GM23338 (cell line): Measurements from ENCODE around the gene MAP4K3. TPM values are rescaled to one million over a fixed set of nuclear protein-coding genes. Genes with fewer than 3 reads are reported as not detected.

ENCODE experiments used
- ATAC-seq: fragments of 200-7000 bp; cut with Tn5 transposase; 3 replicates; pipeline ENCODE4 v1.9.1; 2020
- DNase-seq: peaks from one replicate; pipeline ENCODE4 v3.0.0-alpha.2; 2015; ENCODE audit warnings: low spot score
- H2AFZ ChIP-seq: fragments of 200-600 bp; sonication (generic); 2 replicates; pipeline ENCODE4 v1.8.0; 2016; ENCODE audit warnings: antibody characterized with exemption, mild to moderate bottlenecking, moderate library complexity
- H3F3A ChIP-seq: fragments of 200-600 bp; sonication (generic); replicated peaks from 2 replicates; pipeline ENCODE4 v1.8.0; 2017; ENCODE audit warnings: antibody characterized with exemption, mixed run types, low read depth
- H3K27ac ChIP-seq: fragments of 200-600 bp; sonication (generic); 2 replicates; pipeline ENCODE4 v1.6.1; 2016; ENCODE audit warnings: low read depth
- H3K27me3 ChIP-seq: fragments of 200-600 bp; sonication (generic); 2 replicates; pipeline ENCODE4 v1.8.0; 2016; ENCODE audit warnings: mild to moderate bottlenecking, mixed run types, moderate library complexity; ENCODE audit not compliant: insufficient read depth
- H3K36me3 ChIP-seq: fragments of 200-600 bp; sonication (generic); 2 replicates; pipeline ENCODE4 v1.8.0; 2016; ENCODE audit warnings: mild to moderate bottlenecking; ENCODE audit not compliant: insufficient read depth
- H3K4me1 ChIP-seq: fragments of 200-600 bp; sonication (generic); 2 replicates; pipeline ENCODE4 v1.8.0; 2016; ENCODE audit warnings: mild to moderate bottlenecking, moderate library complexity; ENCODE audit not compliant: insufficient read depth
- H3K4me2 ChIP-seq: fragments of 200-600 bp; sonication (generic); 2 replicates; pipeline ENCODE4 v1.7.1; 2017; ENCODE audit warnings: mixed run types
- H3K4me3 ChIP-seq: fragments of 200-600 bp; sonication (generic); 2 replicates; pipeline ENCODE4 v1.6.1; 2016; ENCODE audit warnings: mixed run types
- H3K79me2 ChIP-seq: fragments of 200-600 bp; sonication (generic); replicated peaks from 2 replicates; pipeline ENCODE4 v1.8.0; 2017; ENCODE audit warnings: mild to moderate bottlenecking; ENCODE audit not compliant: insufficient read depth
- H3K9me2 ChIP-seq: fragments of 200-600 bp; sonication (generic); 2 replicates; pipeline ENCODE4 v1.8.0; 2017; ENCODE audit not compliant: insufficient read depth
- H4K20me1 ChIP-seq: fragments of 200-600 bp; sonication (generic); replicated peaks from 2 replicates; pipeline ENCODE4 v1.8.0; 2017; ENCODE audit warnings: mild to moderate bottlenecking; ENCODE audit not compliant: insufficient read depth
- H3K27ac Mint-ChIP-seq: 2 replicates; pipeline ENCODE4 v1.8.0; 2020; ENCODE audit warnings: inconsistent platforms, mild to moderate bottlenecking, moderate library complexity, mixed read lengths
- H3K27me3 Mint-ChIP-seq: 3 replicates; pipeline ENCODE4 v1.8.0; 2022; ENCODE audit warnings: low read depth, mild to moderate bottlenecking, moderate library complexity, mixed read lengths, inconsistent platforms; ENCODE audit not compliant: insufficient read depth, poor library complexity
- H3K36me3 Mint-ChIP-seq: 3 replicates; pipeline ENCODE4 v1.8.0; 2021; ENCODE audit warnings: low read depth, mild to moderate bottlenecking, inconsistent platforms, moderate library complexity, mixed read lengths
- H3K4me1 Mint-ChIP-seq: 3 replicates; pipeline ENCODE4 v1.8.0; 2020; ENCODE audit warnings: mild to moderate bottlenecking, inconsistent platforms, mixed read lengths
- H3K4me3 Mint-ChIP-seq: 3 replicates; pipeline ENCODE4 v1.8.0; 2021; ENCODE audit warnings: moderate library complexity, mild to moderate bottlenecking, inconsistent platforms, mixed read lengths
- H3K9me3 Mint-ChIP-seq: 3 replicates; pipeline ENCODE4 v1.8.0; 2020; ENCODE audit warnings: moderate library complexity, mild to moderate bottlenecking, inconsistent platforms, mixed read lengths
- CREB1 ChIP-seq: fragments of 250-450 bp; sonication (Bioruptor Pico); IDR thresholded peaks from 2 replicates; pipeline ENCODE4 v1.5.0; 2020; ENCODE audit warnings: low read depth, mild to moderate bottlenecking, moderate library complexity
- EZH2phosphoT487 ChIP-seq: fragments of 200-600 bp; sonication (generic); IDR thresholded peaks from one replicate; pipeline ENCODE4 v1.8.1; 2018; ENCODE audit warnings: antibody characterized with exemption; ENCODE audit not compliant: unreplicated experiment
- NANOG ChIP-seq: IDR thresholded peaks from 2 replicates; pipeline ENCODE4 v1.6.1; 2016; ENCODE audit warnings: antibody characterized with exemption, borderline replicate concordance
- STAT1 ChIP-seq: IDR thresholded peaks from one replicate; pipeline ENCODE4 v1.6.1; 2016; ENCODE audit warnings: antibody characterized with exemption; ENCODE audit not compliant: unreplicated experiment
- ZNF114 ChIP-seq: fragments of 250-450 bp; sonication (Bioruptor Pico); IDR thresholded peaks from 2 replicates; pipeline ENCODE4 v1.5.0; 2020; ENCODE audit warnings: mild to moderate bottlenecking, moderate library complexity
- ZNF331 ChIP-seq: fragments of 250-450 bp; sonication (Bioruptor Pico); IDR thresholded peaks from 2 replicates; pipeline ENCODE4 v1.5.0; 2020; ENCODE audit warnings: low read depth, mild to moderate bottlenecking, moderate library complexity
- polyA plus RNA-seq: library from polyadenylated mRNA; unstranded; fragments of >200 nt; fragmentation: Nextera tagmentation; extraction: Ambion mirVana; gene quantifications from 2 replicates; pipeline ENCODE4 v1.2.1, GENCODE V29; 2016
- total RNA-seq: library from RNA; depleted of rRNA; stranded (reverse); fragments of >200 nt; shearing (Covaris generic); gene quantifications from 2 replicates; pipeline ENCODE4 v1.2.3, GENCODE V29; 2014
- TF ChIP-seq, protein P1 (sequence below): IDR thresholded peaks from 2 replicates; pipeline ENCODE4 v1.6.1; 2016; ENCODE audit warnings: antibody characterized with exemption
- TF ChIP-seq, protein P2 (sequence below): IDR thresholded peaks from one replicate; pipeline ENCODE4 v1.6.1; 2018; ENCODE audit warnings: antibody characterized with exemption; ENCODE audit not compliant: unreplicated experiment
- TF ChIP-seq, protein P3 (sequence below), 2 experiments: fragments of 200-600 bp in 1 of 2; sonication (generic) in 1 of 2; conservative IDR thresholded peaks; 2 replicates each; pipeline versions ENCODE4 v1.5.1 to v1.6.1; 2016 to 2017; ENCODE audit warnings: antibody characterized with exemption in 2 of 2, low read depth in 2 of 2, mild to moderate bottlenecking in 2 of 2, moderate library complexity in 1 of 2
- TF ChIP-seq, protein P4 (sequence below): fragments of 250-450 bp; sonication (Bioruptor Pico); IDR thresholded peaks from 2 replicates; pipeline ENCODE4 v1.5.0; 2020; ENCODE audit warnings: mild to moderate bottlenecking, moderate library complexity

Gene MAP4K3
- total and polyA plus RNA-seq, 2 experiments from 2014 or later = 33.0 to 90.7 TPM

DNA sequence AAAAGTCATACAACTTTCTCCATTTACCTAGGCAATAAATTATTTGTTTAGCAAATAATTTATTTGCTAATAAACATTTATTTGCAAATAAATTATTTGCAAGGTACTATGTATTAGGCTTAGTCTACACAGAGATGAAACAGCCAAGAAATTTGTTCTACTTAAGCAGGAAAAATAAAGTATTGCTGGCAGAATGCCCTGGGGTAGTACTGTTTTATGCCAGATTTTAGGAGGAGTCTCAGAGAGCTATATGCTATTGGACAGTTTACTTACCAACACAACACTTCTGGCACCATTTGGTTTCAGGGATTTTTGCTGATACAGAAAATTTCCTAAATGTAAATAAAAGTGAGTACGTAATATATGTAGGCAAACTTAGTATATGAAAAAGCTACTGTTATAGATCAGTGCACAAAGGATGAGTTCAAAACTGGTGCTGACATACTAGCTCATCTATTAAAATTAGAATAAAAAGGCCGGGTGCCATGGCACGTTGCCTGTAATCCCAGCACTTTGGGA lies 170.1 kb downstream of the MAP4K3 start (continued):
- TF ChIP-seq NANOG = no peak
- TF ChIP-seq, protein P1, sequence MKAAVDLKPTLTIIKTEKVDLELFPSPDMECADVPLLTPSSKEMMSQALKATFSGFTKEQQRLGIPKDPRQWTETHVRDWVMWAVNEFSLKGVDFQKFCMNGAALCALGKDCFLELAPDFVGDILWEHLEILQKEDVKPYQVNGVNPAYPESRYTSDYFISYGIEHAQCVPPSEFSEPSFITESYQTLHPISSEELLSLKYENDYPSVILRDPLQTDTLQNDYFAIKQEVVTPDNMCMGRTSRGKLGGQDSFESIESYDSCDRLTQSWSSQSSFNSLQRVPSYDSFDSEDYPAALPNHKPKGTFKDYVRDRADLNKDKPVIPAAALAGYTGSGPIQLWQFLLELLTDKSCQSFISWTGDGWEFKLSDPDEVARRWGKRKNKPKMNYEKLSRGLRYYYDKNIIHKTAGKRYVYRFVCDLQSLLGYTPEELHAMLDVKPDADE = no peak
- TF ChIP-seq EZH2phosphoT487 = no peak

DNA sequence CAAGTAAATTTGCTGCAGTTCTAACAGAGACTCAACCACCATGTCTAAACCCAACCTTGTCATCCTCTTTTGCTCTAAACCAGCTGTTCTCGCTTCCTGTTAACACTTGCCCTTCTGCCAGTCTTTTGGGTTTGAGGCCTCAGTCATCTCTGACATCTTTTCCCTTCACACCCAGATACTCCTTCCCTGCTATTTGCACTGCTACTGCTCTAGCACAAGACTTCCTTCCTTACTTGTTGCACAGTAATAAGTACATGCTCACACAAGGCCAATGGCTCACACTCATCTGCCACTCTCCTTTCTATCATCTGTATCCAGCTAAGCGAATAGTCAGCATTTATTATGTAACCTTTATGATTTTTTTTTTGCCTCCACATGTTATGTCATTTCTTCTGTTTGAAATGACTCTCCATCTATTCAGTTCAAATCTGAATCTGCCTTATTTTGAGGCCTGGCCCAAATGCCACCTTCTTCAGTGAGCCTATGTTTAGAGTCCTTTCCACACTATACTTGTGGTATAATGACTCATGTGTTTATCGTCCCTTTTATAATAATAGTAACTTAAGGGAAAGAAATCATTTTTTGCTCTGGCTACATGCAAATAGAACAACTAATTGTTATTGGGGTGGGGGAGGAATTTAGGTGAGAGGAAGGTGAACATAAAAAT lies 170.8 kb downstream of the MAP4K3 start:
- peaks cover 9% of the 10 kb centered on the region for H3K4me1 Mint-ChIP-seq
- H3K36me3 ChIP-seq = peaks cover 9% of the 10 kb centered on the region; the same call in 1 of the 2 replicates
- peak overlapping the region; percentile 34; the same call in 1 of the 2 replicates for H3K27ac ChIP-seq
- no peaks in the 10 kb centered on the region for H3K4me1 ChIP-seq
- no peak overlapping the region for H3K4me2 ChIP-seq
- no peak overlapping the region for H2AFZ ChIP-seq
- no peaks in the 10 kb centered on the region for H3K79me2 ChIP-seq
- 0 out of 2 replicates have a peak overlapping the region, but pooled peaks have one; percentile 29 for H3K27ac Mint-ChIP-seq
- DNase-seq (no peak), ATAC-seq (no peak)
- H3K36me3 Mint-ChIP-seq = peaks cover 9% of the 10 kb centered on the region; the same call in 1 of the 3 replicates
- no peaks in the 10 kb centered on the region for H3K9me2 ChIP-seq
- no peaks in the 10 kb centered on the region for H3K27me3 Mint-ChIP-seq
- H3K4me3 Mint-ChIP-seq = no peak overlapping the region
- H3K4me3 ChIP-seq = no peak overlapping the region
- H4K20me1 ChIP-seq = no peaks in the 10 kb centered on the region
- H3K9me3 Mint-ChIP-seq = no peaks in the 10 kb centered on the region
- peaks cover 3% of the 10 kb centered on the region; the same call in 1 of the 2 replicates for H3F3A ChIP-seq
- no peaks in the 10 kb centered on the region for H3K27me3 ChIP-seq
- TF ChIP-seq, protein P2, sequence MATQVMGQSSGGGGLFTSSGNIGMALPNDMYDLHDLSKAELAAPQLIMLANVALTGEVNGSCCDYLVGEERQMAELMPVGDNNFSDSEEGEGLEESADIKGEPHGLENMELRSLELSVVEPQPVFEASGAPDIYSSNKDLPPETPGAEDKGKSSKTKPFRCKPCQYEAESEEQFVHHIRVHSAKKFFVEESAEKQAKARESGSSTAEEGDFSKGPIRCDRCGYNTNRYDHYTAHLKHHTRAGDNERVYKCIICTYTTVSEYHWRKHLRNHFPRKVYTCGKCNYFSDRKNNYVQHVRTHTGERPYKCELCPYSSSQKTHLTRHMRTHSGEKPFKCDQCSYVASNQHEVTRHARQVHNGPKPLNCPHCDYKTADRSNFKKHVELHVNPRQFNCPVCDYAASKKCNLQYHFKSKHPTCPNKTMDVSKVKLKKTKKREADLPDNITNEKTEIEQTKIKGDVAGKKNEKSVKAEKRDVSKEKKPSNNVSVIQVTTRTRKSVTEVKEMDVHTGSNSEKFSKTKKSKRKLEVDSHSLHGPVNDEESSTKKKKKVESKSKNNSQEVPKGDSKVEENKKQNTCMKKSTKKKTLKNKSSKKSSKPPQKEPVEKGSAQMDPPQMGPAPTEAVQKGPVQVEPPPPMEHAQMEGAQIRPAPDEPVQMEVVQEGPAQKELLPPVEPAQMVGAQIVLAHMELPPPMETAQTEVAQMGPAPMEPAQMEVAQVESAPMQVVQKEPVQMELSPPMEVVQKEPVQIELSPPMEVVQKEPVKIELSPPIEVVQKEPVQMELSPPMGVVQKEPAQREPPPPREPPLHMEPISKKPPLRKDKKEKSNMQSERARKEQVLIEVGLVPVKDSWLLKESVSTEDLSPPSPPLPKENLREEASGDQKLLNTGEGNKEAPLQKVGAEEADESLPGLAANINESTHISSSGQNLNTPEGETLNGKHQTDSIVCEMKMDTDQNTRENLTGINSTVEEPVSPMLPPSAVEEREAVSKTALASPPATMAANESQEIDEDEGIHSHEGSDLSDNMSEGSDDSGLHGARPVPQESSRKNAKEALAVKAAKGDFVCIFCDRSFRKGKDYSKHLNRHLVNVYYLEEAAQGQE = no peak
- TF ChIP-seq, protein P3, sequence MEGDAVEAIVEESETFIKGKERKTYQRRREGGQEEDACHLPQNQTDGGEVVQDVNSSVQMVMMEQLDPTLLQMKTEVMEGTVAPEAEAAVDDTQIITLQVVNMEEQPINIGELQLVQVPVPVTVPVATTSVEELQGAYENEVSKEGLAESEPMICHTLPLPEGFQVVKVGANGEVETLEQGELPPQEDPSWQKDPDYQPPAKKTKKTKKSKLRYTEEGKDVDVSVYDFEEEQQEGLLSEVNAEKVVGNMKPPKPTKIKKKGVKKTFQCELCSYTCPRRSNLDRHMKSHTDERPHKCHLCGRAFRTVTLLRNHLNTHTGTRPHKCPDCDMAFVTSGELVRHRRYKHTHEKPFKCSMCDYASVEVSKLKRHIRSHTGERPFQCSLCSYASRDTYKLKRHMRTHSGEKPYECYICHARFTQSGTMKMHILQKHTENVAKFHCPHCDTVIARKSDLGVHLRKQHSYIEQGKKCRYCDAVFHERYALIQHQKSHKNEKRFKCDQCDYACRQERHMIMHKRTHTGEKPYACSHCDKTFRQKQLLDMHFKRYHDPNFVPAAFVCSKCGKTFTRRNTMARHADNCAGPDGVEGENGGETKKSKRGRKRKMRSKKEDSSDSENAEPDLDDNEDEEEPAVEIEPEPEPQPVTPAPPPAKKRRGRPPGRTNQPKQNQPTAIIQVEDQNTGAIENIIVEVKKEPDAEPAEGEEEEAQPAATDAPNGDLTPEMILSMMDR (conservative IDR thresholded peaks at IDR 0.05; ENCODE audit: low read depth in 2 of 2) = no peak
- TF ChIP-seq STAT1 = no peak
- TF ChIP-seq ZNF114 (CRISPR knock-in tag) = no peak
- TF ChIP-seq CREB1 (CRISPR knock-in tag) = no peak
- TF ChIP-seq, protein P4, sequence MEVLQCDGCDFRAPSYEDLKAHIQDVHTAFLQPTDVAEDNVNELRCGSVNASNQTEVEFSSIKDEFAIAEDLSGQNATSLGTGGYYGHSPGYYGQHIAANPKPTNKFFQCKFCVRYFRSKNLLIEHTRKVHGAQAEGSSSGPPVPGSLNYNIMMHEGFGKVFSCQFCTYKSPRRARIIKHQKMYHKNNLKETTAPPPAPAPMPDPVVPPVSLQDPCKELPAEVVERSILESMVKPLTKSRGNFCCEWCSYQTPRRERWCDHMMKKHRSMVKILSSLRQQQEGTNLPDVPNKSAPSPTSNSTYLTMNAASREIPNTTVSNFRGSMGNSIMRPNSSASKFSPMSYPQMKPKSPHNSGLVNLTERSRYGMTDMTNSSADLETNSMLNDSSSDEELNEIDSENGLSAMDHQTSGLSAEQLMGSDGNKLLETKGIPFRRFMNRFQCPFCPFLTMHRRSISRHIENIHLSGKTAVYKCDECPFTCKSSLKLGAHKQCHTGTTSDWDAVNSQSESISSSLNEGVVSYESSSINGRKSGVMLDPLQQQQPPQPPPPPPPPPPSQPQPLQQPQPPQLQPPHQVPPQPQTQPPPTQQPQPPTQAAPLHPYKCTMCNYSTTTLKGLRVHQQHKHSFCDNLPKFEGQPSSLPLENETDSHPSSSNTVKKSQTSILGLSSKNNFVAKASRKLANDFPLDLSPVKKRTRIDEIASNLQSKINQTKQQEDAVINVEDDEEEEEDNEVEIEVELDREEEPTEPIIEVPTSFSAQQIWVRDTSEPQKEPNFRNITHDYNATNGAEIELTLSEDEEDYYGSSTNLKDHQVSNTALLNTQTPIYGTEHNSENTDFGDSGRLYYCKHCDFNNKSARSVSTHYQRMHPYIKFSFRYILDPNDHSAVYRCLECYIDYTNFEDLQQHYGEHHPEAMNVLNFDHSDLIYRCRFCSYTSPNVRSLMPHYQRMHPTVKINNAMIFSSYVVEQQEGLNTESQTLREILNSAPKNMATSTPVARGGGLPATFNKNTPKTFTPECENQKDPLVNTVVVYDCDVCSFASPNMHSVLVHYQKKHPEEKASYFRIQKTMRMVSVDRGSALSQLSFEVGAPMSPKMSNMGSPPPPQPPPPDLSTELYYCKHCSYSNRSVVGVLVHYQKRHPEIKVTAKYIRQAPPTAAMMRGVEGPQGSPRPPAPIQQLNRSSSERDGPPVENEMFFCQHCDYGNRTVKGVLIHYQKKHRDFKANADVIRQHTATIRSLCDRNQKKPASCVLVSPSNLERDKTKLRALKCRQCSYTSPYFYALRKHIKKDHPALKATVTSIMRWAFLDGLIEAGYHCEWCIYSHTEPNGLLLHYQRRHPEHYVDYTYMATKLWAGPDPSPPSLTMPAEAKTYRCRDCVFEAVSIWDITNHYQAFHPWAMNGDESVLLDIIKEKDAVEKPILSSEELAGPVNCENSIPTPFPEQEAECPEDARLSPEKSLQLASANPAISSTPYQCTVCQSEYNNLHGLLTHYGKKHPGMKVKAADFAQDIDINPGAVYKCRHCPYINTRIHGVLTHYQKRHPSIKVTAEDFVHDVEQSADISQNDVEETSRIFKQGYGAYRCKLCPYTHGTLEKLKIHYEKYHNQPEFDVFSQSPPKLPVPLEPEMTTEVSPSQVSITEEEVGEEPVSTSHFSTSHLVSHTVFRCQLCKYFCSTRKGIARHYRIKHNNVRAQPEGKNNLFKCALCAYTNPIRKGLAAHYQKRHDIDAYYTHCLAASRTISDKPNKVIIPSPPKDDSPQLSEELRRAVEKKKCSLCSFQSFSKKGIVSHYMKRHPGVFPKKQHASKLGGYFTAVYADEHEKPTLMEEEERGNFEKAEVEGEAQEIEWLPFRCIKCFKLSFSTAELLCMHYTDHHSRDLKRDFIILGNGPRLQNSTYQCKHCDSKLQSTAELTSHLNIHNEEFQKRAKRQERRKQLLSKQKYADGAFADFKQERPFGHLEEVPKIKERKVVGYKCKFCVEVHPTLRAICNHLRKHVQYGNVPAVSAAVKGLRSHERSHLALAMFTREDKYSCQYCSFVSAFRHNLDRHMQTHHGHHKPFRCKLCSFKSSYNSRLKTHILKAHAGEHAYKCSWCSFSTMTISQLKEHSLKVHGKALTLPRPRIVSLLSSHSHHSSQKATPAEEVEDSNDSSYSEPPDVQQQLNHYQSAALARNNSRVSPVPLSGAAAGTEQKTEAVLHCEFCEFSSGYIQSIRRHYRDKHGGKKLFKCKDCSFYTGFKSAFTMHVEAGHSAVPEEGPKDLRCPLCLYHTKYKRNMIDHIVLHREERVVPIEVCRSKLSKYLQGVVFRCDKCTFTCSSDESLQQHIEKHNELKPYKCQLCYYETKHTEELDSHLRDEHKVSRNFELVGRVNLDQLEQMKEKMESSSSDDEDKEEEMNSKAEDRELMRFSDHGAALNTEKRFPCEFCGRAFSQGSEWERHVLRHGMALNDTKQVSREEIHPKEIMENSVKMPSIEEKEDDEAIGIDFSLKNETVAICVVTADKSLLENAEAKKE (CRISPR knock-in tag) = no peak
- TF ChIP-seq, protein P1 = no peak
- no peak for TF ChIP-seq ZNF331 (CRISPR knock-in tag)
